HG03442 (cell line): ENCODE results near the gene ARHGAP31.
A peak's percentile ranks its signal among the peaks of the same experiment; 100 is the strongest.
"Not testable (repeated sequence)": the region's sequence is repeated elsewhere in the genome, so short reads cannot be mapped to it uniquely, and the experiment has no call there.

ENCODE experiments used
- ATAC-seq: cut with Tn5 transposase; IDR thresholded peaks from one replicate; pipeline ENCODE4 v1.9.1; 2021; ENCODE audit warnings: mild to moderate bottlenecking, moderate library complexity; ENCODE audit not compliant: unreplicated experiment

Gene ARHGAP31

GRCh38 chr3:119294696-119295671, 801 bp downstream of the ARHGAP31 start:
- ATAC-seq: peak; percentile 27

GRCh38 chr3:119295816-119296726, 1.9 kb downstream of the ARHGAP31 start:
- no peak for ATAC-seq

GRCh38 chr3:119296727-119297122, 2.5 kb downstream of the ARHGAP31 start:
- no peak for ATAC-seq

GRCh38 chr3:119297169-119297568, 3.0 kb downstream of the ARHGAP31 start:
- ATAC-seq: no peak

- no peak for ATAC-seq
These were observed 4.4 kb downstream of the ARHGAP31 start for GRCh38 chr3:119298565-119298941.

GRCh38 chr3:119300991-119301391, 6.8 kb downstream of the ARHGAP31 start:
- no peak for ATAC-seq

- ATAC-seq: no peak
These were observed 7.5 kb downstream of the ARHGAP31 start for GRCh38 chr3:119301662-119302061.

- peak; percentile 47 for ATAC-seq
These were observed 8.7 kb downstream of the ARHGAP31 start for GRCh38 chr3:119302697-119303551.

GRCh38 chr3:119304201-119304713, 10.1 kb downstream of the ARHGAP31 start:
- ATAC-seq: no peak

GRCh38 chr3:119305286-119305685, 11.1 kb downstream of the ARHGAP31 start:
- ATAC-seq: no peak

GRCh38 chr3:119306378-119306777, 12.2 kb downstream of the ARHGAP31 start:
- ATAC-seq: not testable (repeated sequence)

GRCh38 chr3:119308355-119308754, 14.2 kb downstream of the ARHGAP31 start:
- ATAC-seq: no peak

GRCh38 chr3:119309591-119309990, 15.4 kb downstream of the ARHGAP31 start:
- no peak for ATAC-seq

- no peak for ATAC-seq
These were observed 15.9 kb downstream of the ARHGAP31 start for GRCh38 chr3:119310071-119310470.

- no peak for ATAC-seq
These were observed 17.1 kb downstream of the ARHGAP31 start for GRCh38 chr3:119311081-119311925.

GRCh38 chr3:119313461-119313860, 19.3 kb downstream of the ARHGAP31 start:
- ATAC-seq: no peak

- no peak for ATAC-seq
These were observed 20.6 kb downstream of the ARHGAP31 start for GRCh38 chr3:119314821-119315220.

GRCh38 chr3:119315600-119316312, 21.6 kb downstream of the ARHGAP31 start:
- no peak for ATAC-seq

- no peak for ATAC-seq
These were observed 22.1 kb downstream of the ARHGAP31 start for GRCh38 chr3:119316313-119316670.
